HepG2 (cell line): ENCODE measurements around the gene CTNNBIP1. TPM values are rescaled to one million over a fixed set of nuclear protein-coding genes. Genes with fewer than 3 reads are reported as not detected.

Experiments used
- ATAC-seq: fragments of 200-7000 bp; cut with Tn5 transposase; 3 replicates; pipeline ENCODE4 v1.9.1; 2020; ENCODE audit warnings: mild to moderate bottlenecking, moderate library complexity
- BruUV-seq: library from RNA; stranded (reverse); fragments of 400-500 nt; replicated peaks from 2 replicates; lab custom pipeline; 2021; lab: Mats Ljungman, UMichigan
- CTCF ChIA-PET: fragments of 300-600 bp; formaldehyde crosslinking; extraction: SDS; loops from one replicate; lab custom pipeline; 2021; ENCODE audit warnings: low total read pairs, inconsistent platforms, low intra/inter-chr PET ratio; lab: Yijun Ruan, JAX
- POLR2A ChIA-PET: fragments of 350-600 bp; sonication (Branson Sonifier 250); formaldehyde crosslinking; loops from one replicate; lab custom pipeline; 2020; ENCODE audit warnings: antibody characterized with exemption, inconsistent platforms; lab: Yijun Ruan, JAX
- DNase-seq: peaks from one replicate; pipeline ENCODE4 v3.0.0-alpha.2; 2015; ENCODE audit warnings: low spot score
- FAIRE-seq: peaks from 3 replicates; lab custom pipeline; 2011; peaks lifted over from hg19 to GRCh38; lab: Jason Lieb, UNC
- H2AFZ ChIP-seq: one replicate; pipeline ENCODE4 v1.6.1; 2011; ENCODE audit warnings: low read length, inconsistent platforms
- H3K27ac ChIP-seq: fragments of 300-600 bp; 3 replicates; pipeline ENCODE4 v1.8.0; 2011; ENCODE audit warnings: mixed run types, mild to moderate bottlenecking, mixed read lengths, low read length, inconsistent platforms; ENCODE audit not compliant: insufficient read depth; ENCODE audit errors: extremely low read length
- H3K27me3 ChIP-seq, 2 experiments: fragments of 200-600 bp in 1 of 2; 2 replicates in 1 of 2; 3 replicates in 1 of 2; pipeline versions ENCODE4 v1.6.0 to v1.8.0; 2011; ENCODE audit warnings: low read length in 2 of 2, mild to moderate bottlenecking in 2 of 2, moderate library complexity in 2 of 2, inconsistent platforms in 1 of 2; ENCODE audit not compliant: insufficient read depth in 2 of 2, control insufficient read depth in 1 of 2
- H3K36me3 ChIP-seq, 2 experiments: fragments of 200-600 bp in 1 of 2; replicated peaks in 1 of 2; 2 replicates in 1 of 2; 3 replicates in 1 of 2; pipeline versions ENCODE4 v1.5.1 to v1.8.0; 2011; ENCODE audit warnings: low read length in 2 of 2, inconsistent platforms in 1 of 2; ENCODE audit not compliant: insufficient read depth in 2 of 2, control insufficient read depth in 1 of 2
- H3K4me1 ChIP-seq: 2 replicates; pipeline ENCODE4 v1.5.1; 2012; ENCODE audit warnings: low read length, inconsistent platforms; ENCODE audit not compliant: insufficient read depth
- H3K4me2 ChIP-seq: 2 replicates; pipeline ENCODE4 v1.6.0; 2011; ENCODE audit warnings: low read depth, low read length, inconsistent platforms
- H3K4me3 ChIP-seq, 3 experiments: fragments of 200-600 bp in 1 of 3; sonication (generic), shearing (Covaris generic) in 1 of 3; replicated peaks in 1 of 3; 2 replicates each; pipeline ENCODE4 v1.5.1; 2011 to 2016; ENCODE audit warnings: low read length in 3 of 3, inconsistent platforms in 2 of 3, low read depth in 2 of 3, mild to moderate bottlenecking in 2 of 3, control low read depth in 1 of 3, mixed read lengths in 1 of 3; ENCODE audit not compliant: insufficient read depth in 1 of 3
- H3K79me2 ChIP-seq: one replicate; pipeline ENCODE4 v1.6.1; 2011; ENCODE audit warnings: low read length, inconsistent platforms; ENCODE audit not compliant: insufficient read depth
- H3K9ac ChIP-seq: 2 replicates; pipeline ENCODE4 v1.6.0; 2011; ENCODE audit warnings: mild to moderate bottlenecking, low read depth, low read length, inconsistent platforms; ENCODE audit not compliant: insufficient read depth
- H3K9me3 ChIP-seq: 2 replicates; pipeline ENCODE4 v1.5.1; 2012; ENCODE audit warnings: mild to moderate bottlenecking, low read length
- H4K20me1 ChIP-seq: 2 replicates; pipeline ENCODE4 v1.6.0; 2011; ENCODE audit warnings: inconsistent platforms, mild to moderate bottlenecking, low read length, moderate library complexity; ENCODE audit not compliant: insufficient read depth
- ARNT2 ChIP-seq: sonication (generic); formaldehyde crosslinking; IDR thresholded peaks from 2 replicates; pipeline ENCODE4 v1.8.0; 2022; ENCODE audit warnings: mild to moderate bottlenecking, low read depth, missing genetic modification reagents, moderate library complexity
- ATF7-NPFF ChIP-seq: sonication (generic); formaldehyde crosslinking; IDR thresholded peaks from 2 replicates; pipeline ENCODE4 v1.8.1; 2023; ENCODE audit warnings: mild to moderate bottlenecking, low read depth, missing genetic modification reagents, moderate library complexity
- CHCHD3 ChIP-seq: sonication (generic); formaldehyde crosslinking; IDR thresholded peaks from 2 replicates; pipeline ENCODE4 v1.8.0; 2022; ENCODE audit warnings: mild to moderate bottlenecking, missing genetic modification reagents, moderate library complexity
- SIN3A ChIP-seq: IDR thresholded peaks from 2 replicates; pipeline ENCODE4 v1.6.1; 2011; ENCODE audit warnings: low read depth, mild to moderate bottlenecking, control low read depth, low read length, borderline replicate concordance
- ZNF232 ChIP-seq: sonication (generic); formaldehyde crosslinking; IDR thresholded peaks from 2 replicates; pipeline ENCODE4 v1.4.0; 2020; ENCODE audit warnings: missing genetic modification reagents, borderline replicate concordance
- ZNF552 ChIP-seq: sonication (generic); formaldehyde crosslinking; IDR thresholded peaks from 2 replicates; pipeline ENCODE4 v1.9.0; 2022; ENCODE audit warnings: missing genetic modification reagents, mild to moderate bottlenecking, borderline replicate concordance
- WGBS: methylation state at CpG from one replicate; pipeline ENCODE4 v1.1.6; 2017; ENCODE audit warnings: low lambda C conversion rate; 5-methylcytosine and 5-hydroxymethylcytosine counted together
- in situ Hi-C: cut with HindIII; loops from 2 replicates; pipeline ENCODE4 v1.10.0; 2017; ENCODE audit warnings: low pct_unique_long_range_greater_than_20kb; ENCODE audit not compliant: extremely low pct_ligation_motif_present
- intact Hi-C: fragments of 100-400 bp; cut with micrococcal nuclease; formaldehyde crosslinking; loops from one replicate; pipeline ENCODE4 v1.10.0; 2022; ENCODE audit not compliant: unreplicated experiment
- polyA plus RNA-seq, 8 experiments: library from polyadenylated mRNA; depleted of rRNA in 3 of 8; stranded (reverse) in 7 of 8; unstranded in 1 of 8; fragments of >200 nt; fragmentation: Illumina TruSeq in 4 of 8; extraction: Trizol in 4 of 8; gene quantifications; 2 replicates each; pipeline versions ENCODE4 v1.2.1 to v1.2.3, GENCODE V29; 2011 to 2016; ENCODE audit warnings: low read depth in 4 of 8, missing spikeins in 1 of 8, mixed read lengths in 1 of 8; ENCODE audit not compliant: insufficient read depth in 1 of 8
- total RNA-seq, 5 experiments: library from RNA; depleted of rRNA; stranded (reverse); fragments of >200 nt; fragmentation: Illumina TruSeq; extraction: Trizol; gene quantifications; 2 replicates each; pipeline ENCODE4 v1.2.3, GENCODE V29; 2016; ENCODE audit warnings: low read depth in 1 of 5
- TF ChIP-seq, protein P1 (sequence below): sonication (generic); formaldehyde crosslinking; IDR thresholded peaks from 2 replicates; pipeline ENCODE4 v1.4.0; 2020; ENCODE audit warnings: missing genetic modification reagents

The CTNNBIP1 gene
- total and polyA plus RNA-seq, 2 of the 13 experiments (the other 11 are each of a cell fraction or from before 2014, with no cell fraction given), result 71.7 to 83.0 TPM

DNA sequence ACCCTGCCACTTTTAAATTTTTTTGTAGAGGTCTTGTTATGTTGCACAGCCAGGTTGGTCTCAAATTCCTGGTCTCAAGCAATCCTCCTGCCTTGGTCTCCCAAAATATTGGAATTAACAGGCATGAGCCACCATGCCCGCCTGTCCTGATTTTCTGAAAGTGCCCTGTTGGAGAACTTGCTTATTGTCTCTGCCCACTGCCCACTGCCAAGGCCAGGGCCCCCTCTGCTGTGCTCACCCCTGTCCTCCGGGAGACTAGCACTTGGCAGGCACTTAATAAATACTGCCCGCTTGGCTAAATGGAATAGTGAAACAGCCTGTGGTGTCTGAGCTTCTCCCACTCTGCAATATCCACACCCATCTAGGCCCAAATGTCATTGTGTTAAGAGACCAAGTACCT is 35.7 kb downstream of the CTNNBIP1 start:
- Histone ChIP-seq H3K27me3 (no peaks in the 10 kb centered on the region), H4K20me1 (no peaks in the 10 kb centered on the region), H3K9ac (0 out of 2 replicates have a peak overlapping the region, but pooled peaks have one; percentile 45), H3K36me3 (peaks cover 7 to 20% of the 10 kb centered on the region in 2 experiments; a peak in 3 of 5 replicates), H2AFZ (no peak overlapping the region), H3K4me1 (peaks cover 49% of the 10 kb centered on the region), H3K27ac (no peak overlapping the region), H3K9me3 (no peaks in the 10 kb centered on the region), H3K4me2 (no peak overlapping the region), H3K79me2 (no peaks in the 10 kb centered on the region), H3K4me3 (no peak overlapping the region)
- no peak for ATAC-seq
- FAIRE-seq, result no peak
- in situ Hi-C loops (loop anchor here (5.0 to 10.0 kb wide), 2 partner anchors 68 to 160 kb away; partner anchors contain the start of genes LZIC, NMNAT1 and UBE4B), intact Hi-C loops (no loop called here)
- ChIA-PET POLR2A (interaction anchor here (1.9 kb wide), 1 partner anchor 69 kb away, joined by 7 read pairs; the partner anchor contains the start of genes LZIC and NMNAT1), CTCF (interaction anchor here (0.7 to 2.9 kb wide), 5 partner anchors 40 to 159 kb away, joined by 3 to 39 read pairs (median 11); partner anchors contain the start of genes LZIC, NMNAT1 and UBE4B)
- no peak for DNase-seq
- TF ChIP-seq ARNT2, result no peak
- no TSS peak for BruUV-seq
- 97% methylated on average over 3 of the region's 3 CpGs for WGBS

DNA sequence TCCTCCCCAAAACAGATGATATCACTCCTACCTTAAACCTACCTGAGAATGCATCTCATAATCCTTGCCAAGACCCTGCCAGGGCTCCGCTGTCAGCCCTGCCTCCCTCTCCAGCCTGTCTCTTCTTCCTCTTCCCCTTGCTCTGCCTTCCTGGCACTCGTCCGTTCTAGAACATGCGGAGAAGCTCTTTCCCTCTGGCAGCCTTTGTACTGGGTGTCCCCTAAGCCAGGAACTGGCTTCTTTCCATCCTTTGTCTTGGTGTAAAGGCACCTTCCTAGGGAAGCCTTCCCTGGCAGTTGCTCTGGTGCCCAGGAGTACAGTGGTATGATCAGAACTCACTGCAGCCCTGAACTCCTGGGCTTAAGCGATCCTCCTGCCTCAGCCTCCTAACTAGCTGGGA is 36.1 kb downstream of the CTNNBIP1 start:
- Histone ChIP-seq H3K9ac (no peak overlapping the region), H3K4me1 (peaks cover 49% of the 10 kb centered on the region), H3K4me2 (no peak overlapping the region), H2AFZ (no peak overlapping the region), H3K27ac (no peak overlapping the region), H3K79me2 (no peaks in the 10 kb centered on the region), H3K4me3 (no peak overlapping the region), H4K20me1 (no peaks in the 10 kb centered on the region), H3K9me3 (no peaks in the 10 kb centered on the region), H3K27me3 (no peaks in the 10 kb centered on the region)
- intact Hi-C loops, result no loop called here
- CTCF ChIA-PET, result interaction anchor here (1.6 to 2.9 kb wide), 3 partner anchors 40 to 159 kb away, joined by 10 to 39 read pairs (median 16); partner anchors contain the start of genes LZIC, NMNAT1 and UBE4B
- no peak for FAIRE-seq
- no peak for ATAC-seq
- WGBS, result 97% methylated on average over 5 of the region's 5 CpGs
- TF ChIP-seq ZNF232 (CRISPR knock-in tag) (no peak), ZNF552 (CRISPR knock-in tag) (no peak), CHCHD3 (CRISPR knock-in tag) (no peak), ATF7-NPFF (CRISPR knock-in tag) (no peak), SIN3A (no peak)
- TF ChIP-seq, protein P1, sequence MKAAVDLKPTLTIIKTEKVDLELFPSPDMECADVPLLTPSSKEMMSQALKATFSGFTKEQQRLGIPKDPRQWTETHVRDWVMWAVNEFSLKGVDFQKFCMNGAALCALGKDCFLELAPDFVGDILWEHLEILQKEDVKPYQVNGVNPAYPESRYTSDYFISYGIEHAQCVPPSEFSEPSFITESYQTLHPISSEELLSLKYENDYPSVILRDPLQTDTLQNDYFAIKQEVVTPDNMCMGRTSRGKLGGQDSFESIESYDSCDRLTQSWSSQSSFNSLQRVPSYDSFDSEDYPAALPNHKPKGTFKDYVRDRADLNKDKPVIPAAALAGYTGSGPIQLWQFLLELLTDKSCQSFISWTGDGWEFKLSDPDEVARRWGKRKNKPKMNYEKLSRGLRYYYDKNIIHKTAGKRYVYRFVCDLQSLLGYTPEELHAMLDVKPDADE (CRISPR knock-in tag), result no peak
- TF ChIP-seq, all 625 proteins: peak for 0
- no TSS peak for BruUV-seq
- in situ Hi-C loops, result loop anchor here (5.0 to 10.0 kb wide), 2 partner anchors 68 to 161 kb away; partner anchors contain the start of genes LZIC, NMNAT1 and UBE4B
- POLR2A ChIA-PET, result interaction anchor here (1.3 to 1.9 kb wide), 2 partner anchors 41 to 70 kb away, joined by 3 to 7 read pairs; partner anchors contain the start of genes LZIC and NMNAT1
- peaks cover 7 to 22% of the 10 kb centered on the region in 2 experiments; a peak in 3 of 5 replicates for H3K36me3 ChIP-seq
- no peak for DNase-seq
